Measurements from ENCODE around the gene POLRMT.
"Not testable (repeated sequence)": the region's sequence is repeated elsewhere in the genome, so short reads cannot be mapped to it uniquely, and the experiment has no call there.

- TF ChIP-seq CTCF (conservative IDR thresholded peaks at IDR 0.05; ENCODE audit: low read depth, low read length); EZH2 (IDR thresholded peaks at IDR 0.05; ENCODE audit: borderline replicate concordance, low read depth, low read length, poor library complexity, severe bottlenecking): not testable (repeated sequence)
These were observed 3.8 kb downstream of the POLRMT start for GRCh38 chr19:629515-629914.
